Stimulated activated CD8-positive, alpha-beta memory T cell treated with anti-CD3 and anti-CD28 coated beads, Interleukin-2, amount 100 ng/mL, for 48 hours (primary cell): ENCODE results near the gene SPTBN2.

Experiments used
- DNase-seq, 2 donors: peaks; one replicate each; pipeline ENCODE4 v3.0.0-alpha.2; 2020; ENCODE audit warnings: low read depth in 2 of 2

SPTBN2 gene

GRCh38 chr11:66685276-66686099 is 43.5 kb downstream of the SPTBN2 start:
- no peak for DNase-seq

- DNase-seq, result no peak
Measured at GRCh38 chr11:66684635-66685034, 44.4 kb downstream of the SPTBN2 start.

- no peak for DNase-seq
Measured at GRCh38 chr11:66683877-66684276, 45.1 kb downstream of the SPTBN2 start.

GRCh38 chr11:66680966-66681645 is 47.9 kb downstream of the SPTBN2 start:
- no peak for DNase-seq

- DNase-seq, result peak; percentile 97
Measured at GRCh38 chr11:66677599-66678375, 51.2 kb downstream of the SPTBN2 start, which contains the start of gene RBM4B. Gene RBM4B (minus strand): TSS chr11:66677887. CDS start chr11:66677079, 808 bp downstream.

- no peak for DNase-seq
Measured at GRCh38 chr11:66676931-66677598, 52.0 kb downstream of the SPTBN2 start.

- no peak for DNase-seq
Measured at GRCh38 chr11:66676282-66676919, 52.6 kb downstream of the SPTBN2 start.

GRCh38 chr11:66674964-66675602 is 53.9 kb downstream of the SPTBN2 start:
- no peak for DNase-seq

GRCh38 chr11:66670816-66671215 is 58.2 kb downstream of the SPTBN2 start:
- no peak for DNase-seq

- DNase-seq, result no peak
Measured at GRCh38 chr11:66665369-66665768, 63.6 kb downstream of the SPTBN2 start.

GRCh38 chr11:66663741-66664296 is 65.2 kb downstream of the SPTBN2 start:
- no peak for DNase-seq

GRCh38 chr11:66659763-66660162 is 69.3 kb downstream of the SPTBN2 start:
- no peak for DNase-seq

GRCh38 chr11:66653123-66653522 is 75.9 kb downstream of the SPTBN2 start:
- no peak for DNase-seq

- no peak for DNase-seq
Measured at GRCh38 chr11:66652651-66653050, 76.4 kb downstream of the SPTBN2 start.

GRCh38 chr11:66651016-66651415 is 78.0 kb downstream of the SPTBN2 start:
- DNase-seq, result no peak

- no peak for DNase-seq
Measured at GRCh38 chr11:66649903-66650302, 79.1 kb downstream of the SPTBN2 start.

- no peak for DNase-seq
Measured at GRCh38 chr11:66646828-66647227, 82.2 kb downstream of the SPTBN2 start.

- no peak for DNase-seq
Measured at GRCh38 chr11:66643745-66644437, 85.1 kb downstream of the SPTBN2 start.

- DNase-seq, result no peak
Measured at GRCh38 chr11:66641834-66642233, 87.2 kb downstream of the SPTBN2 start.
